ENCODE measurements around the gene TNNI3K. TPM values are rescaled to one million over a fixed set of nuclear protein-coding genes. Genes with fewer than 3 reads are reported as not detected.

Gene TNNI3K
- total RNA-seq, 1 experiment from 2014 or later, result 0.49 TPM

- H3K9ac ChIP-seq (ENCODE audit: low read length), result no peak overlapping the region
- H3K4me2 ChIP-seq (ENCODE audit: low read length), result no peak overlapping the region
- H3K4me1 ChIP-seq (ENCODE audit: control insufficient read depth in 1 of 2, insufficient read depth in 2 of 2, low read length in 2 of 2), result no peaks in the 10 kb centered on the region
- no peak overlapping the region for H3K4me3 ChIP-seq (replicated peaks in 1 of 2; ENCODE audit: low read depth in 1 of 2, low read length in 2 of 2)
- no peaks in the 10 kb centered on the region for H3K79me2 ChIP-seq (ENCODE audit: insufficient read depth, low read length)
- H4K20me1 ChIP-seq (ENCODE audit: insufficient read depth), result no peaks in the 10 kb centered on the region
- no peak for ATAC-seq
- ChIA-PET CTCF (no interaction called here), RAD21 (ENCODE audit: low non-redundant PET in 1 of 2, low total read pairs in 2 of 2, uncharacterized antibody in 2 of 2, unreplicated experiment in 2 of 2) (no interaction called here), POLR2A (no interaction called here)
- intact Hi-C loops (cut with micrococcal nuclease), result no loop called here
- no peak for DNase-seq (ENCODE audit: low read depth, low spot score)
- TF ChIP-seq CEBPB (IDR thresholded peaks at IDR 0.05; ENCODE audit: low read depth), result no peak
- no peak for TF ChIP-seq CTCF (IDR thresholded peaks at IDR 0.05 in 2 of 3, conservative IDR thresholded peaks at IDR 0.05 in 1 of 3; ENCODE audit: borderline replicate concordance in 1 of 3, insufficient read depth in 1 of 3, low read depth in 2 of 3, low read length in 2 of 3)
- no peak for TF ChIP-seq ZNF274 (IDR thresholded peaks at IDR 0.05; ENCODE audit: low read depth, low read length)
- no peak for TF ChIP-seq ZFX (IDR thresholded peaks at IDR 0.05)
- TF ChIP-seq EZH2phosphoT487 (IDR thresholded peaks at IDR 0.05; ENCODE audit: borderline replicate concordance), result no peak
- TF ChIP-seq EZH2 (IDR thresholded peaks at IDR 0.05), result no peak
- TF ChIP-seq SRF (IDR thresholded peaks at IDR 0.05; ENCODE audit: low read depth), result no peak
- no peak for TF ChIP-seq JUND (IDR thresholded peaks at IDR 0.05)
- no peak for TF ChIP-seq ELF1 (IDR thresholded peaks at IDR 0.05; ENCODE audit: borderline replicate concordance, low read depth)
- no peaks in the 10 kb centered on the region for H3K9me3 ChIP-seq (ENCODE audit: control insufficient read depth in 1 of 2, insufficient read depth in 1 of 2, low read depth in 1 of 2, low read length in 2 of 2)
- H2AFZ ChIP-seq (ENCODE audit: low read depth, low read length, poor library complexity, severe bottlenecking), result no peak overlapping the region
- H3K36me3 ChIP-seq (ENCODE audit: control insufficient read depth in 1 of 2, insufficient read depth in 2 of 2, low read length in 2 of 2), result no peaks in the 10 kb centered on the region
- no peaks in the 10 kb centered on the region for H3K9me2 ChIP-seq (ENCODE audit: insufficient read depth)
- no TSS peak for BruUV-seq (replicated peaks)
- peaks cover 8% of the 10 kb centered on the region for H3K27me3 ChIP-seq (ENCODE audit: insufficient read depth, low read length)
- H3K27ac ChIP-seq (ENCODE audit: low read depth, low read length), result no peak overlapping the region
Observed at GRCh38 chr1:74586253-74586897, 351.2 kb downstream of the TNNI3K start.

- intact Hi-C loops (cut with micrococcal nuclease), result no loop called here
- Histone ChIP-seq H3K9ac (ENCODE audit: low read length) (no peak overlapping the region), H3K4me3 (replicated peaks in 1 of 2; ENCODE audit: low read depth in 1 of 2, low read length in 2 of 2) (no peak overlapping the region), H3K4me1 (ENCODE audit: control insufficient read depth in 1 of 2, insufficient read depth in 2 of 2, low read length in 2 of 2) (no peaks in the 10 kb centered on the region), H3K9me3 (ENCODE audit: control insufficient read depth in 1 of 2, insufficient read depth in 1 of 2, low read depth in 1 of 2, low read length in 2 of 2) (no peaks in the 10 kb centered on the region), H3K36me3 (ENCODE audit: control insufficient read depth in 1 of 2, insufficient read depth in 2 of 2, low read length in 2 of 2) (no peaks in the 10 kb centered on the region), H3K79me2 (ENCODE audit: insufficient read depth, low read length) (no peaks in the 10 kb centered on the region), H3K27ac (ENCODE audit: low read depth, low read length) (no peak overlapping the region), H3K4me2 (ENCODE audit: low read length) (no peak overlapping the region), H3K9me2 (ENCODE audit: insufficient read depth) (no peaks in the 10 kb centered on the region), H4K20me1 (ENCODE audit: insufficient read depth) (no peaks in the 10 kb centered on the region), H2AFZ (ENCODE audit: low read depth, low read length, poor library complexity, severe bottlenecking) (no peak overlapping the region), H3K27me3 (ENCODE audit: insufficient read depth, low read length) (peaks cover 20% of the 10 kb centered on the region)
- RAD21 ChIA-PET (ENCODE audit: low non-redundant PET in 1 of 2, low total read pairs in 2 of 2, uncharacterized antibody in 2 of 2, unreplicated experiment in 2 of 2), result no interaction called here
- CTCF ChIA-PET, result no interaction called here
- no peak for ATAC-seq
- DNase-seq (ENCODE audit: low read depth, low spot score), result no peak
- TF ChIP-seq MAX (IDR thresholded peaks at IDR 0.05) (no peak), POLR2AphosphoS5 (IDR thresholded peaks at IDR 0.05; ENCODE audit: low read depth, low read length) (no peak), RAD21 (IDR thresholded peaks at IDR 0.05; ENCODE audit: low read depth) (no peak), POLR2A (IDR thresholded peaks at IDR 0.05; ENCODE audit: borderline replicate concordance, extremely low read depth, insufficient read depth, insufficient read length) (no peak), ATF3 (IDR thresholded peaks at IDR 0.05) (no peak), ZBTB33 (IDR thresholded peaks at IDR 0.05; ENCODE audit: extremely low read depth, insufficient replicate concordance, low read length) (no peak), EZH2 (IDR thresholded peaks at IDR 0.05) (no peak), TCF7L2 (IDR thresholded peaks at IDR 0.05; ENCODE audit: borderline replicate concordance, extremely low read depth, insufficient read depth, insufficient read length) (no peak), CEBPB (IDR thresholded peaks at IDR 0.05; ENCODE audit: low read depth) (no peak), FOSL1 (IDR thresholded peaks at IDR 0.05; ENCODE audit: low read depth) (no peak), EZH2phosphoT487 (IDR thresholded peaks at IDR 0.05; ENCODE audit: borderline replicate concordance) (no peak), JUND (IDR thresholded peaks at IDR 0.05) (no peak)
- POLR2A ChIA-PET, result no interaction called here
- no TSS peak for BruUV-seq (replicated peaks)
Observed at GRCh38 chr1:74587888-74588287, 352.7 kb downstream of the TNNI3K start.
